Erythroblast (primary cell): ENCODE data around the gene HOXC5.

Experiments
- DNase-seq, 2 experiments: peaks; one replicate each; lab custom pipeline; 2025; lab: John Stamatoyannopoulos, UW
- GATA1 ChIP-seq: IDR thresholded peaks from 2 replicates; pipeline ENCODE4 v1.6.1; 2011; ENCODE audit warnings: low read depth, mild to moderate bottlenecking, control low read depth, low read length, moderate library complexity
- POLR2A ChIP-seq: IDR thresholded peaks from 2 replicates; pipeline ENCODE4 v1.6.1; 2011; ENCODE audit warnings: mild to moderate bottlenecking, low read length

Gene HOXC5

DNA sequence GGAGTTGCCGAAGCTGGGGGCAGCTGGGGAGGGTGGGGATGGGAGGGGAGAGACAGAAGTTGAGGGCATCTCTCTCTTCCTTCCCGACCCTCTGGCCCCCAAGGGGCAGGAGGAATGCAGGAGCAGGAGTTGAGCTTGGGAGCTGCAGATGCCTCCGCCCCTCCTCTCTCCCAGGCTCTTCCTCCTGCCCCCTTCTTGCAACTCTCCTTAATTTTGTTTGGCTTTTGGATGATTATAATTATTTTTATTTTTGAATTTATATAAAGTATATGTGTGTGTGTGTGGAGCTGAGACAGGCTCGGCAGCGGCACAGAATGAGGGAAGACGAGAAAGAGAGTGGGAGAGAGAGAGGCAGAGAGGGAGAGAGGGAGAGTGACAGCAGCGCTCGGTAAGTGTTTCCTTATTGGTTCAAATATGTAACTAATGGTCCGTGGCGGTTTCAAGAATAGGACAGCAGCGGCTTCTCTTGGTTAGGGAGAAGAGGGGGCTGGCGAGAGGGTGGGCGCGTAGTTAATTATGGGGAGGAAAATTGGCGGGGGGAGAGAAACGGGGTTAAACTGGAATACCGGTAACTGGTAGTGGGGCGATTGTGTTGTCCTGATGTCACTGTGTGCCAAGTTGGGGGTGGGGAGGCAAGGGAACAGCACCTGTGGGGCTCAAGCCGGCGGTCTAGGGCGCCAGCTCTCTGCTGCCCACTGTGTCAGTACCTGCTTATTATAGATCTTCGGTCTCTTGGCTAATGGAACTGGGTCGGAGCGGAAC is 15.6 kb upstream of the HOXC5 start:
- no peak for DNase-seq
- no peak for TF ChIP-seq POLR2A

- no peak for TF ChIP-seq POLR2A
- no peak for TF ChIP-seq GATA1
- peak; percentile 12 to 24 for DNase-seq
Measured at GRCh38 chr12:54017878-54018467, 14.9 kb upstream of the HOXC5 start.

DNA sequence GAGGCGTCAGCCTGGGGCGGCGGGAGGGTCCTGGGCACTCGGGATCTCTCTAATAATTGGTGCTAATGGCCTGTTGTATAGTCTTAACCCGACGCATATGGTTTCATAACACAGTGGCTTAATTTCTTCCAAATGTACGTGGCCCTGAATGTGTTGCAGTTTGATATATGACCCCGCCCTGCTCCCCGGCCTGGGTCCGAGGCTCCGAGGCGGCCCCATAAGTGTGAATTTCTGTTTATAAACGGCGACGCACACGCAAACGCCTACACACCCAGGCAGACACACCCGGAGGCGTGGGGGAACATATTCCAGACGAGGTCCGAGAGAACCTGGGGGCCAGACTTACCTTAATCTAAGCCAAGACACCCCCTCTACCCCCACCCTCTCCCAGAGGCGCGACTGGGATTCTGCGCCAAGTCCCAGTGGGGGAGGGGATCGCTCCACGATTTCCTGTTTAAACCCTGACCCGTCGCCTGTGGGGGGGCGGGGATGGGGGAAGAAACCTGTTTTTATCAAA is 14.3 kb upstream of the HOXC5 start:
- TF ChIP-seq GATA1 (no peak), POLR2A (no peak)
- no peak for DNase-seq

GRCh38 chr12:54019091-54019811 is 13.6 kb upstream of the HOXC5 start:
- TF ChIP-seq GATA1: no peak
- TF ChIP-seq POLR2A: no peak
- DNase-seq: no peak

GRCh38 chr12:54019924-54020590 is 12.8 kb upstream of the HOXC5 start:
- TF ChIP-seq POLR2A (no peak), GATA1 (no peak)
- no peak for DNase-seq

DNA sequence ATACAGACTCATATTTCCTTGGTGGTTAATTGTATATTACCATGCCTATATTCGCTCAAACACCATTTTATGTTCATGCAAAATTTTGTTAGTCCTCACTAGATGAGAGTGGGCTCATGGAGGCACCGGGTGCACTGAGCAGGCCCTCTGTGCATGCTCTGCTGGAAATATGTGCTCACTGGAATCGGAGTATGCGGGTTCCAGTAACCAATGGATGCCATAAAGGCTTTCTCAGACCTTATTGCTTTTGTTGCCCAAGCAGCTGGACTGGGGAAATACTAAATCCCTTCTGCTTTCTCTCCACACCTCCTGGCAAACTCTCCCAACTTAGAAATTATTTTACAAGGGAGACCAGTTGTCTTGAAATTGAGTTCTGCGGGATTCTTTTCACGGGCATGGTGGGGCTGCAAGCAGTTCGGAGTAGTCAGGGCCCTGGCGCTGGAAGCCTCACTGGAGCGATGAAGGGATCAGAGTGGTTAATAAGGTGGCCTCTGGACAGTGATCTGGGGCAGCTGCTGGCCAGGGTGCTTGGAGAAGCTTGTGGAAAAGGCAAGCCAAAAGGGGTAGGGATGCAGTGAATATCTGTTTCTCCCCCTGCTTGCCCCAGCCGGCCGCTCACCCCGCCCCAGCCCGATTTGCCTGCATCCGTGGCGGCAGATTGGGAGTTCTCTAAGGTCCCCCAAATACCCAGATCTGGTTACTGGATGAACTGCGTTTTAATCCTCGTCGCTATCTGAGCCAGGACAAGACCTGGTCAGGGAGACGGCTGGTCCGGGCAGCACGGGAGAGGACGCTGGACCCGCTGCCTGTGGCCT is 12.1 kb upstream of the HOXC5 start:
- no peak for DNase-seq
- TF ChIP-seq GATA1: no peak
- no peak for TF ChIP-seq POLR2A

- TF ChIP-seq POLR2A (no peak), GATA1 (no peak)
- no peak for DNase-seq
Measured at GRCh38 chr12:54021432-54022013, 11.3 kb upstream of the HOXC5 start.

DNA sequence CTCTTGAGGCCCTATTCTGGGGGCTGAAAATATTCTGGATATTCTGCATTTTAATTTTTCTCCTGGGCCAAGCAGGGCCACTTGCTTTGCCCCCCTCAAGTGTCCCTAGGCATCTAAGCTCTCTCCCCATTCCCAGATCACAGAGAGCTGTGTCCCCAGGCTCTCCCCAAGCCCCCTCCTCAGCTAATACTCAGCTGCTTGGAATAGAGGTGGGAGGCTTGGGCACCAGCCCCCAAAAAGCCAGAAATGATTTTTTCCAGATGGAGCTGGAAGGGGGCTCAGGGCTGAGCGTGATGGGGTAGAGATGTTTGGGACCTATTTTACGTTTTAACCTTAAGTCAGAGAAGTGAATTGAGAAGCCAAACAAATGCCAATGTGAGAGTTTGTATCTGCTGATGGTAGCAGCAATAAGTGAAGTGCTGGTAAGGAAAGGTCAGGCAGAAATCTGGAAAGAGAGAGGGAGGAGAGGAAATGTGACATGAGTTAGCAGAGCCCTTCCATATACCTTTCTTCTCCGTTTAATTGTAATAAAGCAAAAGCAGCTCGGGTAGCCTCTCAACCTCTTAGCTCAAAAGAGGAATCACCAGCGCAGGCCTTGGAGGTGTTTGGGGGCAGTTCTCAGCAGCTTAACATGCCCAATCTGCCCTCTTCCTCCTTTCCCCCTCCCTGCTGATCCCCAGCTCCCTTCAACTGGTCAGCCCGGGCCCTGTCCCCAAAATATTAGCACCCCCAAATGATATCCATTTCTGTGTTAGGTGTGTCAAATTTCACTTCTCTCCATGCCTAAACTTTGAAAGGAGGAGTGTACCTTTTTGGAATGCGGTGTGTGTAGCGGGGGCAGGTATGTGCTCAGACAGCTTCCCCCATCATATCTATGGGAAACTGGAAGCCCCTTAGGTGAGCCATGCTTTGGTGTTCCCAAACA is 9.6 kb upstream of the HOXC5 start:
- no peak for DNase-seq

GRCh38 chr12:54024127-54024526 is 8.7 kb upstream of the HOXC5 start:
- no peak for DNase-seq
- TF ChIP-seq GATA1 (no peak), POLR2A (no peak)

More for the DNA sequence above, 9.6 kb upstream of the HOXC5 start:
- TF ChIP-seq GATA1 (no peak), POLR2A (no peak)

DNA sequence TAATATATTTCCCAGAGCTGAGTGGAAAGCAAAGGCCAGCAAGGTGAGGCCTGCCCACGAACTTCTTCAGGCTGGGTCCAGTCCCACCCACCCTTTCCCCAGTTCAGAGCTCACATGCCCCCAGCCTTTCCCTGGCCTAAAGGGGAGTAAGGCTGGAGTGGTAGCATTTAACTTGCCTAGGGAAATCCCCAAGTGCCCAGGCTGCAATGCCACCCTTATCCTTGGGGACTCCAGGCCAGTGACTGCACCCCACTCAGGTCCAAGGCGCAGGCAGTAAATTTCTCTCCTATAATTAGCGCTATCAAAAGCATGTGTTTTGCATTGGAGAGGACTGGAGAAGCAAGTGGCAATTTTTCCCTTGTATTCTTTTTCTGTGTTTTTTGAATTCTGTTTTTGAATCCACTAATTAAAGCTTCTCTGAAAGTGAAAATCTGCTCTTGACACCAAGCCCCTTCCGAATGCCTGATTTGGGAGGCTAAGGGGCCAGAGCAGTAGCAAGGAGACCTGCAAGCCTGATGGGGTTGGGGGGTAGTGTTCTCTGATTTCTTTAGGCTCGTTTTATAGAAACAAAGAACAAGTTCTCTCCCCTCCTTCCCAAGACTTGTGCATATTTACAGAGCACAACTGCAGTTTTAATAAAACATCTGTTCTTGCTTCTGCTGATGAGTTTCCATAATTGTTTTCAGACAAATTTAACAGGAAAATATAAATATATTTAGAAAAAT is 8.1 kb upstream of the HOXC5 start:
- TF ChIP-seq POLR2A (no peak), GATA1 (no peak)
- DNase-seq: no peak

DNA sequence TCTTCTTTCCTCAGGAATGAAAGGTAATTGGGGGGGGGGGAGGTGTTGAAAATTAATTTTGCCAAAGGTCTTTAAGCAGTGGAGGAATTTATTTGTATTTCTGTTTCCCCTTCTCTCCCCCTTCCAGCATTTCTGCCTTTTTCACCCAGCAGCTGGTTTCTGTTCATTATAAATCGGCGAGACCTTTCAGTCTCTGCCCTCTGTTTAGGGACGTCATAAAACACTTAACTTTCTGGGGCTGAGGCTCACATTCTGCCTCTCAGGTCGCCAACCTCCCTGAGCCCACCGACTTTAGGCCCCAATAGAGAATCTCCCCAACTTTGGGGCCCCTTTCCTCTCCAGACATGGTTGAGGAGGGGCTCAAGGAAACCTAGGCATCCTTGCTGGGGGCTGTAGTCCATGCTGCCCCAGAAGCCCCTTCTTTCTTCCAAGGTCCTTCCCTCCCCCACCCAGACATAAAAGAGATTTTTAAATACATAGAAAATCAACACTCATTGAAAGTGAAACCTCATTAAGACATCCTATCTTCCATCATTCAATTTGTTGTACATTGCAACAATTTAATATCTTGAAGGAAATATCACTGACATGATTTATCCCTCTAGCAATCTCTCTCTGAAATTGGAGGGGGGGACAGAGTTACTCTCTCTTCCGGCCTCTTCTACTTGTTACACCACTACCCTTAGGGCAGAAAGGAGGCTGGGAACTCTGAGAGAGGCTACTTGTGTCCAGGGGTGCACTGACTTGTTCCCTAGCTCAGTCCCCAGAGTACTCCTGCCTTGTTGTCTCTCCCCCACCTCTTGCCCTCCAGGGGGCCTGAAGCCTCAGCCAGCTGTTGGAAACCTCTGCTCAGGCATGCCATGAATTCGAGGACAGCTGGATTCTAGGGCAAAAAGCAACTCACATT is 7.1 kb upstream of the HOXC5 start:
- TF ChIP-seq POLR2A (no peak), GATA1 (no peak)
- DNase-seq: no peak
